Neural crest cell (in vitro differentiated cells): Measurements from ENCODE around the gene EXOC6B. TPM values are rescaled to one million over a fixed set of nuclear protein-coding genes. Genes with fewer than 3 reads are reported as not detected.

Source experiments
- DNase-seq: peaks from one replicate; pipeline ENCODE4 v3.0.0; 2021; ENCODE audit warnings: low read depth, mixed read lengths, low spot score
- H3K27ac Mint-ChIP-seq: one replicate; pipeline ENCODE4 v1.8.0; 2021; ENCODE audit warnings: mild to moderate bottlenecking, mixed read lengths; ENCODE audit not compliant: unreplicated experiment
- H3K27me3 Mint-ChIP-seq: 2 replicates; pipeline ENCODE4 v1.8.0; 2021; ENCODE audit warnings: low read depth, mild to moderate bottlenecking, mixed read lengths
- H3K36me3 Mint-ChIP-seq: 2 replicates; pipeline ENCODE4 v1.8.0; 2021; ENCODE audit warnings: low read depth, mild to moderate bottlenecking, mixed read lengths
- H3K4me1 Mint-ChIP-seq: 2 replicates; pipeline ENCODE4 v1.8.0; 2021; ENCODE audit warnings: mixed read lengths
- H3K4me3 Mint-ChIP-seq: one replicate; pipeline ENCODE4 v1.8.0; 2021; ENCODE audit warnings: mild to moderate bottlenecking, mixed read lengths
- H3K9me3 Mint-ChIP-seq: 2 replicates; pipeline ENCODE4 v1.8.0; 2021; ENCODE audit warnings: mixed read lengths
- total RNA-seq: library from RNA; stranded (reverse); gene quantifications from 2 replicates; pipeline ENCODE4 v1.2.1, GENCODE V29; 2021
- TF ChIP-seq, protein P1 (sequence below): fragments of 200-600 bp; sonication (generic); conservative IDR thresholded peaks from 2 replicates; pipeline ENCODE4 v1.5.0; 2021; ENCODE audit warnings: antibody characterized with exemption, mild to moderate bottlenecking

Gene EXOC6B
- total RNA-seq, 1 donor from 2014 or later = 28.2 TPM

GRCh38 chr2:72442270-72442669, 383.6 kb downstream of the EXOC6B start:
- no peak for DNase-seq
- Mint-ChIP-seq H3K4me1 (no peaks in the 10 kb centered on the region), H3K27ac (no peak overlapping the region), H3K4me3 (no peak overlapping the region), H3K9me3 (peaks cover 16% of the 10 kb centered on the region), H3K36me3 (peaks cover 25% of the 10 kb centered on the region), H3K27me3 (no peaks in the 10 kb centered on the region)
- TF ChIP-seq, protein P1, sequence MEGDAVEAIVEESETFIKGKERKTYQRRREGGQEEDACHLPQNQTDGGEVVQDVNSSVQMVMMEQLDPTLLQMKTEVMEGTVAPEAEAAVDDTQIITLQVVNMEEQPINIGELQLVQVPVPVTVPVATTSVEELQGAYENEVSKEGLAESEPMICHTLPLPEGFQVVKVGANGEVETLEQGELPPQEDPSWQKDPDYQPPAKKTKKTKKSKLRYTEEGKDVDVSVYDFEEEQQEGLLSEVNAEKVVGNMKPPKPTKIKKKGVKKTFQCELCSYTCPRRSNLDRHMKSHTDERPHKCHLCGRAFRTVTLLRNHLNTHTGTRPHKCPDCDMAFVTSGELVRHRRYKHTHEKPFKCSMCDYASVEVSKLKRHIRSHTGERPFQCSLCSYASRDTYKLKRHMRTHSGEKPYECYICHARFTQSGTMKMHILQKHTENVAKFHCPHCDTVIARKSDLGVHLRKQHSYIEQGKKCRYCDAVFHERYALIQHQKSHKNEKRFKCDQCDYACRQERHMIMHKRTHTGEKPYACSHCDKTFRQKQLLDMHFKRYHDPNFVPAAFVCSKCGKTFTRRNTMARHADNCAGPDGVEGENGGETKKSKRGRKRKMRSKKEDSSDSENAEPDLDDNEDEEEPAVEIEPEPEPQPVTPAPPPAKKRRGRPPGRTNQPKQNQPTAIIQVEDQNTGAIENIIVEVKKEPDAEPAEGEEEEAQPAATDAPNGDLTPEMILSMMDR = no peak

DNA sequence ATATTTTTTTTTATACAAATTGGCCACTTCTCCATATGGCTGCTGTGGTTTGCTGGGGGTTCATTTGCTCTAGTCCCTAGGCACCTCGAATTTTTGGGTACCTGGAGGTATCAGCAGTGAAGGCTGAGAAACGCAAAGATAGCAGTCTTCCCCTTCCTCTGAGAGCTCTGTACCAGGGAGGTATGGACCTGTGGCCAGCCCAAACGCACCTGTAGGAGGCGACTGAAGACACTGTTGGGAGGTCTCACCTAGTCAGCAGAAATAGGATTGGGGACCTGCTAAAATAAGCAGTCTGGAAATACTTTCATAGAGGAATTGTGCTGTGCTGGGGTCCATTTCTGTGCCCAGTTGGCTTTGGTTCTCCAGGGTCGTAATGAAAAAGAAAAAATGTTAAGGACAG, 385.9 kb downstream of the EXOC6B start:
- TF ChIP-seq, protein P1 = no peak
- Mint-ChIP-seq H3K9me3 (peaks cover 26% of the 10 kb centered on the region), H3K4me1 (no peaks in the 10 kb centered on the region), H3K27ac (no peak overlapping the region), H3K27me3 (no peaks in the 10 kb centered on the region), H3K4me3 (no peak overlapping the region), H3K36me3 (peaks cover 37% of the 10 kb centered on the region)
- no peak for DNase-seq

DNA sequence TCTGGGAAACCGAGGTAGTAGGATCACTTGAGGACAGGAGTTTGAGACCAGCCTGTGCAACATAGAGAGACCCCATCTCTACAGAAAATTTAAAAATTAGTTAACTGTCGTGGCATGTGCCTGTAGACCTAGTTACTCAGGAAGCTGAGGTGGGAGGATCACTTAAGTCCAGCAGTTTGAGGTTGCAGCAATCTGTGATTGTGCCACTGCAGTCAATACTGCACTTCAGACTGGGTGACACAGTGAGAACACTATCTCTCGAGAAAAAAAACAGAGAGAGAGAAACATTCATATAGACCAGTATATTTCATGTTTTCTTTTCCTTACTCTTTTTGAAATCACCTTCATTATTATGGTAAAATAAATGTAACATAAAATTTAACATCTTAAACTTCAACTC, 387.5 kb downstream of the EXOC6B start:
- Mint-ChIP-seq H3K27me3 (no peaks in the 10 kb centered on the region), H3K27ac (no peak overlapping the region), H3K4me3 (no peak overlapping the region), H3K36me3 (peaks cover 44% of the 10 kb centered on the region), H3K4me1 (no peaks in the 10 kb centered on the region), H3K9me3 (peaks cover 32% of the 10 kb centered on the region)
- TF ChIP-seq, protein P1 = no peak
- no peak for DNase-seq

DNA sequence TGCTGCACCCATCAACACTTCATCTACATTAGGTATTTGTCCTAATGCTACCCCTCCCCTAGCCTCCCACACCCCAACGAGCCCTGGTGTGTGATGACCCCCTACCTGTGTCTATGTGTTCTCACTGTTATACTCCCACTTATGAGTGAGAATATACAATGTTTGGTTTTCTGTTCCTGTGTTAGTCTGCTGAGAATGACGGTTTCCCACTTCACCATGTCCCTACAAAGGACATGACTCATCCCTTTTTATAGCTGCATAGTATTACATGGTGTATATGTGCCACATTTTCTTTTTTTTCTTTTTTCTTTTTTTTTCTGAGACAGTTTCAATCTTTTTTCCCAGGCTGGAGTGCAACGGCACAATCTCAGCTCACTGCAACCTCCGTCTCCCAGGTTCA, 394.1 kb downstream of the EXOC6B start:
- Mint-ChIP-seq H3K27ac (no peak overlapping the region), H3K4me1 (no peaks in the 10 kb centered on the region), H3K27me3 (no peaks in the 10 kb centered on the region), H3K9me3 (peaks cover 23% of the 10 kb centered on the region), H3K4me3 (no peak overlapping the region), H3K36me3 (peaks cover 31% of the 10 kb centered on the region)
- TF ChIP-seq, protein P1 = no peak
- no peak for DNase-seq

- no peaks in the 10 kb centered on the region for H3K9me3 Mint-ChIP-seq
- TF ChIP-seq, protein P1 = no peak
- no peak overlapping the region for H3K27ac Mint-ChIP-seq
- H3K27me3 Mint-ChIP-seq = no peaks in the 10 kb centered on the region
- peaks cover 10% of the 10 kb centered on the region for H3K36me3 Mint-ChIP-seq
- no peak overlapping the region for H3K4me3 Mint-ChIP-seq
- no peak for DNase-seq
- H3K4me1 Mint-ChIP-seq = no peaks in the 10 kb centered on the region
These were observed 398.6 kb downstream of the EXOC6B start for GRCh38 chr2:72427022-72427861.
